ENCODE measurements around the gene KDR. TPM values are rescaled to one million over a fixed set of nuclear protein-coding genes. Genes with fewer than 3 reads are reported as not detected.

The KDR gene
- total and polyA plus RNA-seq, 4 donors: 6.1 to 39.1 (median 24.6) TPM

GRCh38 chr4:55066018-55066417 lies 59.4 kb downstream of the KDR start:
- H3K9ac ChIP-seq (ENCODE audit: low read depth in 1 of 2, low read length in 2 of 2): no peak overlapping the region
- H3K27me3 ChIP-seq (ENCODE audit: control insufficient read depth in 4 of 4, insufficient read depth in 4 of 4, low read length in 3 of 4): no peaks in the 10 kb centered on the region
- no peak for DNase-seq (ENCODE audit: low spot score)
- H3K36me3 ChIP-seq (ENCODE audit: control insufficient read depth in 4 of 4, insufficient read depth in 3 of 4, low read depth in 1 of 4, low read length in 3 of 4): no peaks in the 10 kb centered on the region
- WGBS: 70% methylated on average over 6 of the region's 6 CpGs
- H3K27ac ChIP-seq (ENCODE audit: low read depth in 1 of 2, low read length in 2 of 2): no peak overlapping the region
- TF ChIP-seq EGR1 (IDR thresholded peaks at IDR 0.05; ENCODE audit: low read depth in 2 of 2) (no peak), RAD21 (IDR thresholded peaks at IDR 0.05) (no peak), HNF4A (conservative IDR thresholded peaks at IDR 0.05) (no peak), GABPA (IDR thresholded peaks at IDR 0.05 in 1 of 2, conservative IDR thresholded peaks at IDR 0.05 in 1 of 2) (no peak), CTCF (IDR thresholded peaks at IDR 0.05; ENCODE audit: low read depth, low read length, missing input control) (no peak), REST (IDR thresholded peaks at IDR 0.05) (no peak), TAF1 (conservative IDR thresholded peaks at IDR 0.05) (no peak), MAX (IDR thresholded peaks at IDR 0.05) (no peak), HNF4G (IDR thresholded peaks at IDR 0.05) (no peak), ZBTB33 (IDR thresholded peaks at IDR 0.05) (no peak), RXRA (IDR thresholded peaks at IDR 0.05) (no peak), ATF3 (IDR thresholded peaks at IDR 0.05) (no peak), FOXA2 (IDR thresholded peaks at IDR 0.05) (no peak), JUND (IDR thresholded peaks at IDR 0.05) (no peak), SP1 (IDR thresholded peaks at IDR 0.05) (no peak), NR2F2 (IDR thresholded peaks at IDR 0.05) (no peak), FOXA1 (IDR thresholded peaks at IDR 0.05) (no peak), YY1 (IDR thresholded peaks at IDR 0.05) (no peak)
- peaks cover 0 to 1% (median 0%) of the 10 kb centered on the region in 4 donors for H3K9me3 ChIP-seq (ENCODE audit: control insufficient read depth in 4 of 4, low read length in 3 of 4)
- no peaks in the 10 kb centered on the region for H3K4me1 ChIP-seq (ENCODE audit: control insufficient read depth in 4 of 4, insufficient read depth in 4 of 4, low read length in 3 of 4)
- H3K4me3 ChIP-seq (ENCODE audit: low read depth in 1 of 3, low read length in 3 of 3): no peak overlapping the region
